HG02938 (cell line): ENCODE results near the gene HOPX.
"Not testable (repeated sequence)": the region's sequence is repeated elsewhere in the genome, so short reads cannot be mapped to it uniquely, and the experiment has no call there.

Experiments
- ATAC-seq: cut with Tn5 transposase; IDR thresholded peaks from one replicate; pipeline ENCODE4 v1.9.1; 2021; ENCODE audit warnings: mild to moderate bottlenecking, moderate library complexity; ENCODE audit not compliant: unreplicated experiment

The HOPX gene

GRCh38 chr4:56655627-56656345, 25.3 kb downstream of the HOPX start:
- no peak for ATAC-seq

- no peak for ATAC-seq
These were observed 25.9 kb downstream of the HOPX start for GRCh38 chr4:56655209-56655626.

GRCh38 chr4:56654238-56654632, 26.9 kb downstream of the HOPX start:
- ATAC-seq: no peak

GRCh38 chr4:56653461-56654237, 27.4 kb downstream of the HOPX start:
- ATAC-seq: no peak

GRCh38 chr4:56652196-56652595, 28.9 kb downstream of the HOPX start:
- ATAC-seq: no peak

- ATAC-seq: no peak
These were observed 30.1 kb downstream of the HOPX start for GRCh38 chr4:56651056-56651350.

- no peak for ATAC-seq
These were observed 30.6 kb downstream of the HOPX start for GRCh38 chr4:56650262-56651055.

- ATAC-seq: no peak
These were observed 31.4 kb downstream of the HOPX start for GRCh38 chr4:56649445-56650261.

GRCh38 chr4:56648824-56649151, 32.3 kb downstream of the HOPX start:
- no peak for ATAC-seq

- ATAC-seq: no peak
These were observed 32.9 kb downstream of the HOPX start for GRCh38 chr4:56648021-56648823.

GRCh38 chr4:56646341-56646740, 34.8 kb downstream of the HOPX start:
- no peak for ATAC-seq

GRCh38 chr4:56643596-56643995, 37.5 kb downstream of the HOPX start:
- no peak for ATAC-seq

- no peak for ATAC-seq
These were observed 39.5 kb downstream of the HOPX start for GRCh38 chr4:56641494-56642051.

GRCh38 chr4:56640621-56641493, 40.2 kb downstream of the HOPX start:
- ATAC-seq: no peak

- ATAC-seq: no peak
These were observed 43.3 kb downstream of the HOPX start for GRCh38 chr4:56637791-56638190.

GRCh38 chr4:56637154-56637553, 43.9 kb downstream of the HOPX start:
- ATAC-seq: no peak

- not testable (repeated sequence) for ATAC-seq
These were observed 46.1 kb downstream of the HOPX start for GRCh38 chr4:56634954-56635353.

- no peak for ATAC-seq
These were observed 47.6 kb downstream of the HOPX start for GRCh38 chr4:56633486-56633885.
